Measurements from ENCODE around the gene ENO2. TPM values are rescaled to one million over a fixed set of nuclear protein-coding genes. Genes with fewer than 3 reads are reported as not detected.

Gene ENO2
- total and polyA plus RNA-seq, 2 donors (not counting 1 experiment from before 2014, with no cell fraction given) = 20.3 to 43.0 TPM

- Histone ChIP-seq H3K27me3 (ENCODE audit: control insufficient read depth, insufficient read depth, low read length) (no peaks in the 10 kb centered on the region), H3K4me1 (ENCODE audit: control insufficient read depth, extremely low read depth, insufficient read depth, low read length) (peaks cover 15% of the 10 kb centered on the region), H3K9me3 (ENCODE audit: control insufficient read depth, insufficient read depth, low read depth, low read length) (no peaks in the 10 kb centered on the region), H3K4me3 (replicated peaks in 1 of 4; ENCODE audit: control extremely low read depth in 1 of 4, insufficient read depth in 1 of 4, low read depth in 3 of 4, low read length in 4 of 4) (no peak overlapping the region), H4K20me1 (ENCODE audit: control insufficient read depth, extremely low read depth, insufficient read depth, low read length) (no peaks in the 10 kb centered on the region), H3K27ac (ENCODE audit: insufficient read depth, low read length) (no peak overlapping the region), H2AFZ (ENCODE audit: low read length) (no peak overlapping the region), H3K79me2 (ENCODE audit: control insufficient read depth, insufficient read depth, low read length) (no peaks in the 10 kb centered on the region), H3K4me2 (ENCODE audit: extremely low read depth, insufficient read depth, low read length) (no peak overlapping the region), H3K9ac (ENCODE audit: insufficient read depth, low read length) (no peak overlapping the region), H3K36me3 (ENCODE audit: control insufficient read depth, insufficient read depth, low read length) (peaks cover 9% of the 10 kb centered on the region)
- no peak for TF ChIP-seq EZH2 (IDR thresholded peaks at IDR 0.05; ENCODE audit: low read length, missing control alignments)
- TF ChIP-seq CTCF (conservative IDR thresholded peaks at IDR 0.05 in 1 of 2, IDR thresholded peaks at IDR 0.05 in 1 of 2; ENCODE audit: low read depth in 1 of 2, low read length in 2 of 2) = no peak
- DNase-seq (ENCODE audit: low read depth in 2 of 2) = no peak
Measured at GRCh38 chr12:6946033-6946919, 31.9 kb downstream of the ENO2 start.

DNA sequence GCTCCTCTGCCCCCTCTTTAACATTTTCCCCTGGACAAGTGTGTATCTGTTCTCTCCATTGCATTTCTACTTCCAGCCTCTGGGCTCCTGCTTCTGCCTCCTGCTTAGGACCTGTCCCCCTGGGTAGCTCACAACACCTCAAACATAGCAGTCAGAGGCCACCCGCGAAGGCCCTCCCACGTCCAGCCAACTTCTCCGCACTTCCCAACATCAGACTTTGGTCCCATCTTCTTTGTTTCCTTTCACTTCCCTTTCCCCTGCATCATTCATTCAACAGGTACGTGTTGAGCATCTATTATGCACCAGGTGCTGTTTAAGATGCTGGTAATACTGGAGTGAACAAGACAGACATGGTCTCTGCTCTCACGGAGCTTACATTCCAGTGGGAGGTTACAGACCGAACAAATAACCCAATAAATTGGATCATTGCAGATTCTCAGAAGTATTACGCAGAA, 32.6 kb downstream of the ENO2 start:
- Histone ChIP-seq H3K27me3 (ENCODE audit: control insufficient read depth, insufficient read depth, low read length) (no peaks in the 10 kb centered on the region), H3K9ac (ENCODE audit: insufficient read depth, low read length) (no peak overlapping the region), H4K20me1 (ENCODE audit: control insufficient read depth, extremely low read depth, insufficient read depth, low read length) (no peaks in the 10 kb centered on the region), H3K4me1 (ENCODE audit: control insufficient read depth, extremely low read depth, insufficient read depth, low read length) (peaks cover 15% of the 10 kb centered on the region), H2AFZ (ENCODE audit: low read length) (no peak overlapping the region), H3K4me2 (ENCODE audit: extremely low read depth, insufficient read depth, low read length) (no peak overlapping the region), H3K79me2 (ENCODE audit: control insufficient read depth, insufficient read depth, low read length) (no peaks in the 10 kb centered on the region), H3K9me3 (ENCODE audit: control insufficient read depth, insufficient read depth, low read depth, low read length) (no peaks in the 10 kb centered on the region), H3K36me3 (ENCODE audit: control insufficient read depth, insufficient read depth, low read length) (peaks cover 5% of the 10 kb centered on the region), H3K27ac (ENCODE audit: insufficient read depth, low read length) (no peak overlapping the region), H3K4me3 (replicated peaks in 1 of 4; ENCODE audit: control extremely low read depth in 1 of 4, insufficient read depth in 1 of 4, low read depth in 3 of 4, low read length in 4 of 4) (no peak overlapping the region)
- no peak for DNase-seq (ENCODE audit: low read depth in 2 of 2)
- no peak for TF ChIP-seq CTCF (conservative IDR thresholded peaks at IDR 0.05 in 1 of 2, IDR thresholded peaks at IDR 0.05 in 1 of 2; ENCODE audit: low read depth in 1 of 2, low read length in 2 of 2)
- TF ChIP-seq EZH2 (IDR thresholded peaks at IDR 0.05; ENCODE audit: low read length, missing control alignments) = no peak

DNA sequence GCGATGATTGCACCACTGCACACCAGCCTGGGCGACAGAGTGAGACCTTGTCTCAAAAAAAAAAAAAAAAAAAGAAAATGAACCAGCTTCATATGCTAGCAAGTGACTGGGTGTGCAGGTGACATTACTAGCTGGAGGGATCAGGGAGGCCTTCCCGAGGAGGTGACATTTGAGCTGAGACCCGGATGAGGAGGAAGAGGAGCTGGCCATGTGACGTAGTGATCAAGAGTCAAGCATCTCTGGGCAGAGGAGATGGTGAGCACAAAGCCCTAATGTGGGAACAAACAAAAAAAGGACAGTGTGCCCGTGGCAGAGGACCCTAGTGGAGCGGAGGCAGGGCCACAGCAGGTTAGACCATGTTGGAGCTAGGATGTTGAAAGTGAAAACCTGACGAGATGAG, 33.2 kb downstream of the ENO2 start:
- Histone ChIP-seq H3K9me3 (ENCODE audit: control insufficient read depth, insufficient read depth, low read depth, low read length) (no peaks in the 10 kb centered on the region), H2AFZ (ENCODE audit: low read length) (no peak overlapping the region), H3K27ac (ENCODE audit: insufficient read depth, low read length) (no peak overlapping the region), H3K4me3 (replicated peaks in 1 of 4; ENCODE audit: control extremely low read depth in 1 of 4, insufficient read depth in 1 of 4, low read depth in 3 of 4, low read length in 4 of 4) (no peak overlapping the region), H3K4me1 (ENCODE audit: control insufficient read depth, extremely low read depth, insufficient read depth, low read length) (peaks cover 13% of the 10 kb centered on the region), H3K79me2 (ENCODE audit: control insufficient read depth, insufficient read depth, low read length) (no peaks in the 10 kb centered on the region), H4K20me1 (ENCODE audit: control insufficient read depth, extremely low read depth, insufficient read depth, low read length) (no peaks in the 10 kb centered on the region), H3K27me3 (ENCODE audit: control insufficient read depth, insufficient read depth, low read length) (no peaks in the 10 kb centered on the region), H3K4me2 (ENCODE audit: extremely low read depth, insufficient read depth, low read length) (no peak overlapping the region), H3K36me3 (ENCODE audit: control insufficient read depth, insufficient read depth, low read length) (peaks cover 5% of the 10 kb centered on the region), H3K9ac (ENCODE audit: insufficient read depth, low read length) (no peak overlapping the region)
- no peak for DNase-seq (ENCODE audit: low read depth in 2 of 2)
- TF ChIP-seq EZH2 (IDR thresholded peaks at IDR 0.05; ENCODE audit: low read length, missing control alignments) (no peak), CTCF (conservative IDR thresholded peaks at IDR 0.05 in 1 of 2, IDR thresholded peaks at IDR 0.05 in 1 of 2; ENCODE audit: low read depth in 1 of 2, low read length in 2 of 2) (no peak)

Measured in fibroblast of lung (primary cell).